NCI-H2081 treated with DMSO at 0.1 percent for 48 hours (cell line): ENCODE measurements around the gene ZBTB24.

Experiments used
- DNase-seq: peaks from one replicate; lab custom pipeline; 2025; lab: John Stamatoyannopoulos, UW

Gene ZBTB24

GRCh38 chr6:109498052-109498451 is 15.0 kb upstream of the ZBTB24 start:
- no peak for DNase-seq

- DNase-seq, result no peak
Measured at GRCh38 chr6:109496036-109496772, 13.2 kb upstream of the ZBTB24 start.

GRCh38 chr6:109493865-109494264 is 10.8 kb upstream of the ZBTB24 start:
- DNase-seq, result no peak

GRCh38 chr6:109491207-109491938 is 8.4 kb upstream of the ZBTB24 start:
- DNase-seq, result no peak

- no peak for DNase-seq
Measured at GRCh38 chr6:109490713-109491112, 7.7 kb upstream of the ZBTB24 start.

- no peak for DNase-seq
Measured at GRCh38 chr6:109488001-109488400, 5.0 kb upstream of the ZBTB24 start.

- no peak for DNase-seq
Measured at GRCh38 chr6:109486068-109486467, 3.0 kb upstream of the ZBTB24 start.

- no peak for DNase-seq
Measured at GRCh38 chr6:109485266-109485935, 2.4 kb upstream of the ZBTB24 start.

- no peak for DNase-seq
Measured at GRCh38 chr6:109484122-109484521, 1.1 kb upstream of the ZBTB24 start.

- no peak for DNase-seq
Measured at GRCh38 chr6:109483735-109484057, 677 bp upstream of the ZBTB24 start.

- DNase-seq, result no peak
Measured at GRCh38 chr6:109480993-109481480, 2.0 kb downstream of the ZBTB24 start.

- DNase-seq, result no peak
Measured at GRCh38 chr6:109478841-109479624, 4.0 kb downstream of the ZBTB24 start.

- DNase-seq, result no peak
Measured at GRCh38 chr6:109478222-109478805, 4.7 kb downstream of the ZBTB24 start.

- no peak for DNase-seq
Measured at GRCh38 chr6:109477725-109478124, 5.3 kb downstream of the ZBTB24 start.

- no peak for DNase-seq
Measured at GRCh38 chr6:109477184-109477583, 5.8 kb downstream of the ZBTB24 start.

GRCh38 chr6:109475625-109476024 is 7.4 kb downstream of the ZBTB24 start:
- DNase-seq, result no peak

- no peak for DNase-seq
Measured at GRCh38 chr6:109474995-109475394, 8.0 kb downstream of the ZBTB24 start.

GRCh38 chr6:109473120-109473519 is 9.9 kb downstream of the ZBTB24 start:
- no peak for DNase-seq

- DNase-seq, result no peak
Measured at GRCh38 chr6:109472132-109472995, 10.7 kb downstream of the ZBTB24 start.

GRCh38 chr6:109471105-109471810 is 11.8 kb downstream of the ZBTB24 start:
- DNase-seq, result no peak
